Measurements from ENCODE around the gene NUFIP2.

DNA sequence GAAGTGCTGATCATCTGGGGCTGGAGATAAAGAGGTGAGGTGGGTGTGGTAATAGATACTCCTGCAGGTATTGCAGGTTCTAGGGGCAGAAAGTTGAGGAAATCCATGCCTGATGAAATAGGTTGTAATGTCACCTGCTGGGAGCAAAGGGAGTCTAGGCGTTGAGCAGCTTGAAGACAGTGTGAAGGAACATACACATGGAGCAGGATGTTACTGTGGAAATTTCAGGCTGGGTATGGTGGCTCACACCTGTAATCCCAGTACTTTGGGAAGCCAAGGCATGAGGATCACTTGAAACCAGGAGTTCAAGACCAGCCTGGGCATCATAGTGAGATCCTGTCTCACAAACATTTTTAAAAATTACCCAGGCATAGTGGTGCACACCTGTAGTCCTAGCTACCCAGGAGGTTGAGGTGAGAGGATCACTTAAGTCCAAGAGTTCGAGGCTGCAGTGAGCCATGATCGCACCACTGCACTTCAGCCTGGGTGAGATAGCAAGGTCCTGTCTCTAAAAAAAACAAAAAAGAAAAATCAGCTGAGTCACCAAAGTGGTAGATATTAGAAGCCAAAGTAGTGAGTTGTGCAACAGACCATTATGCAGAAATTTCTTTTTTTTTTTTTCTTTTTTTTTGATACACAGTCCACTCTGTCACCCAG lies 56.3 kb downstream of the NUFIP2 start:
- TF ChIP-seq EZH2 (IDR thresholded peaks at IDR 0.05; ENCODE audit: insufficient read depth, poor library complexity, severe bottlenecking) (no peak), EZH2phosphoT487 (IDR thresholded peaks at IDR 0.05; ENCODE audit: insufficient read depth, low read depth) (no peak)

Data from GM23248 (cell line).